Panc1 (cell line): ENCODE results near the gene ARHGEF38. TPM values are rescaled to one million over a fixed set of nuclear protein-coding genes. Genes with fewer than 3 reads are reported as not detected.
"Not testable (repeated sequence)": the region's sequence is repeated elsewhere in the genome, so short reads cannot be mapped to it uniquely, and the experiment has no call there.

ENCODE experiments used
- ATAC-seq: fragments of 200-7000 bp; cut with Tn5 transposase; 2 replicates; pipeline ENCODE4 v1.9.1; 2020; ENCODE audit warnings: mild to moderate bottlenecking, moderate library complexity
- BruUV-seq: library from RNA; stranded (reverse); fragments of 400-500 nt; replicated peaks from 2 replicates; lab custom pipeline; 2021; lab: Mats Ljungman, UMichigan
- CTCF ChIA-PET: fragments of 300-600 bp; sonication (Branson Sonifier 250); formaldehyde crosslinking; loops from one replicate; lab custom pipeline; 2022; ENCODE audit warnings: antibody characterized with exemption; lab: Charles Lee
- POLR2A ChIA-PET: fragments of 300-600 bp; sonication (Branson Sonifier 250); formaldehyde crosslinking; loops from one replicate; lab custom pipeline; 2022; ENCODE audit warnings: antibody characterized with exemption; lab: Charles Lee
- DNase-seq: peaks from one replicate; pipeline ENCODE4 v3.0.0-alpha.2; 2010; ENCODE audit warnings: low read depth, low spot score
- H3K27ac ChIP-seq: 2 replicates; pipeline ENCODE4 v1.5.1; 2011; ENCODE audit warnings: mild to moderate bottlenecking, low read length, inconsistent platforms
- H3K27me3 ChIP-seq: fragments of 200-500 bp; sonication (Bioruptor generic); 2 replicates; pipeline ENCODE4 v1.6.0; 2014; ENCODE audit warnings: low read length, inconsistent platforms; ENCODE audit not compliant: control insufficient read depth, insufficient read depth
- H3K36me3 ChIP-seq: fragments of 200-500 bp; sonication (Bioruptor generic); 2 replicates; pipeline ENCODE4 v1.5.1; 2014; ENCODE audit warnings: inconsistent platforms, mild to moderate bottlenecking, low read length, moderate library complexity; ENCODE audit not compliant: control insufficient read depth, insufficient read depth
- H3K4me1 ChIP-seq: 2 replicates; pipeline ENCODE4 v1.5.1; 2011; ENCODE audit warnings: inconsistent platforms, mild to moderate bottlenecking, low read length, moderate library complexity; ENCODE audit not compliant: control insufficient read depth, insufficient read depth
- H3K4me3 ChIP-seq, 2 experiments: 2 replicates each; pipeline ENCODE4 v1.5.1; 2011 to 2012; ENCODE audit warnings: low read depth in 2 of 2, low read length in 2 of 2, mild to moderate bottlenecking in 2 of 2, inconsistent platforms in 1 of 2, moderate library complexity in 1 of 2
- H3K9me3 ChIP-seq: fragments of 200-500 bp; sonication (Bioruptor generic); 2 replicates; pipeline ENCODE4 v1.5.1; 2014; ENCODE audit warnings: low read depth, mild to moderate bottlenecking, inconsistent platforms, low read length, moderate library complexity; ENCODE audit not compliant: control insufficient read depth, insufficient read depth
- POLR2AphosphoS5 ChIP-seq: IDR thresholded peaks from 2 replicates; pipeline ENCODE4 v1.6.1; 2012; ENCODE audit warnings: mild to moderate bottlenecking, low read depth, low read length, moderate library complexity
- REST ChIP-seq, 2 experiments: IDR thresholded peaks; 2 replicates each; pipeline ENCODE4 v1.6.1; 2011 to 2012; ENCODE audit warnings: low read depth in 2 of 2, control low read depth in 1 of 2, low read length in 1 of 2, mild to moderate bottlenecking in 1 of 2, moderate library complexity in 1 of 2; ENCODE audit not compliant: insufficient read depth in 1 of 2
- SIN3A ChIP-seq: IDR thresholded peaks from 2 replicates; pipeline ENCODE4 v1.6.1; 2012; ENCODE audit warnings: low read depth, mild to moderate bottlenecking, low read length, moderate library complexity, borderline replicate concordance; ENCODE audit not compliant: insufficient read depth
- TCF7L2 ChIP-seq: IDR thresholded peaks from 2 replicates; pipeline ENCODE4 v1.6.1; 2011; ENCODE audit warnings: mild to moderate bottlenecking, low read depth, low read length, inconsistent platforms
- in situ Hi-C: cut with HindIII; loops from 2 replicates; pipeline ENCODE4 v1.10.0; 2016; ENCODE audit warnings: low sequenced_read_pairs, low pct_unique_long_range_greater_than_20kb
- intact Hi-C: fragments of 100-400 bp; cut with micrococcal nuclease; formaldehyde crosslinking; loops from one replicate; pipeline ENCODE4 v1.10.0; 2022; ENCODE audit not compliant: unreplicated experiment
- total RNA-seq: library from RNA; stranded (reverse); gene quantifications from one replicate; pipeline ENCODE4 v1.2.1, GENCODE V29; 2021; ENCODE audit not compliant: unreplicated experiment
- TF ChIP-seq, protein P1 (sequence below): fragments of 450-650 bp; IDR thresholded peaks from 2 replicates; pipeline ENCODE4 v1.5.1; 2017; ENCODE audit warnings: mild to moderate bottlenecking

Gene ARHGEF38
- total RNA-seq, 1 experiment from 2014 or later = not detected

- Histone ChIP-seq H3K36me3 (peaks cover 6% of the 10 kb centered on the region; the same call in 1 of the 2 replicates), H3K9me3 (no peaks in the 10 kb centered on the region), H3K27ac (no peak overlapping the region), H3K4me1 (no peaks in the 10 kb centered on the region), H3K4me3 (no peak overlapping the region), H3K27me3 (no peaks in the 10 kb centered on the region)
- ChIA-PET POLR2A (no interaction called here), CTCF (no interaction called here)
- in situ Hi-C loops (no loop called here), intact Hi-C loops (no loop called here)
- BruUV-seq = no TSS peak
- no peak for DNase-seq
- TF ChIP-seq TCF7L2 = no peak
- no peak for TF ChIP-seq REST (IDR thresholded peaks at IDR 0.05; ENCODE audit: insufficient read depth in 1 of 2, low read depth in 2 of 2, low read length in 1 of 2)
- TF ChIP-seq, protein P1, sequence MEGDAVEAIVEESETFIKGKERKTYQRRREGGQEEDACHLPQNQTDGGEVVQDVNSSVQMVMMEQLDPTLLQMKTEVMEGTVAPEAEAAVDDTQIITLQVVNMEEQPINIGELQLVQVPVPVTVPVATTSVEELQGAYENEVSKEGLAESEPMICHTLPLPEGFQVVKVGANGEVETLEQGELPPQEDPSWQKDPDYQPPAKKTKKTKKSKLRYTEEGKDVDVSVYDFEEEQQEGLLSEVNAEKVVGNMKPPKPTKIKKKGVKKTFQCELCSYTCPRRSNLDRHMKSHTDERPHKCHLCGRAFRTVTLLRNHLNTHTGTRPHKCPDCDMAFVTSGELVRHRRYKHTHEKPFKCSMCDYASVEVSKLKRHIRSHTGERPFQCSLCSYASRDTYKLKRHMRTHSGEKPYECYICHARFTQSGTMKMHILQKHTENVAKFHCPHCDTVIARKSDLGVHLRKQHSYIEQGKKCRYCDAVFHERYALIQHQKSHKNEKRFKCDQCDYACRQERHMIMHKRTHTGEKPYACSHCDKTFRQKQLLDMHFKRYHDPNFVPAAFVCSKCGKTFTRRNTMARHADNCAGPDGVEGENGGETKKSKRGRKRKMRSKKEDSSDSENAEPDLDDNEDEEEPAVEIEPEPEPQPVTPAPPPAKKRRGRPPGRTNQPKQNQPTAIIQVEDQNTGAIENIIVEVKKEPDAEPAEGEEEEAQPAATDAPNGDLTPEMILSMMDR = no peak
- no peak for TF ChIP-seq SIN3A
- no peak for TF ChIP-seq POLR2AphosphoS5
- no peak for ATAC-seq
Measured at GRCh38 chr4:105686571-105686970, 134.2 kb downstream of the ARHGEF38 start.

DNA sequence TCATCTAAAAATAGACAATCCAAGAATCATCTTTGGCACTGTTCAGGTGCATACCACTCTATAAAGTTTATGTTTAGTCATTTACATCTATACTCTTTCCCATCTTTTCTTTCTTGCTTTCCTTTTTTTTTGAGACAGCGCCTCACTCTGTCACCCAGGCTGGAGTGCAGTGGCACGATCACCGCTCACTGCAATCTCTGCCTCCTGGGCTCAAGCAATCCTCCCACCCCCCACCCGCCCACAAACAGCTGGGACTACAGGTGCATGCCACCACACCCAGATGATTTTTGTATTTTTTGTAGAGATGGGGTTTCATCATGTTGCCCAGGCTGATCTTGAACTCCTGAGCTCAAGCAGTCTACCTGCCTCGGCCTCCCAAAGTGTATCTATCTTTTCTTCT lies 142.4 kb downstream of the ARHGEF38 start:
- BruUV-seq, DNase-seq, H3K27ac ChIP-seq, ATAC-seq, in situ Hi-C loops, H3K4me1 ChIP-seq, H3K27me3 ChIP-seq, CTCF ChIA-PET, POLR2A ChIA-PET, intact Hi-C loops, H3K4me3 ChIP-seq, H3K9me3 ChIP-seq: not testable (repeated sequence)
- H3K36me3 ChIP-seq = peaks cover 10% of the 10 kb centered on the region

GRCh38 chr4:105695832-105696231 lies 143.4 kb downstream of the ARHGEF38 start:
- H3K27me3 ChIP-seq, DNase-seq, intact Hi-C loops, H3K4me3 ChIP-seq, H3K9me3 ChIP-seq, H3K27ac ChIP-seq, in situ Hi-C loops, BruUV-seq, ATAC-seq, H3K4me1 ChIP-seq, CTCF ChIA-PET: not testable (repeated sequence)
- H3K36me3 ChIP-seq = peaks cover 10% of the 10 kb centered on the region
- POLR2A ChIA-PET = interaction anchor here (0.5 kb wide), 1 partner anchor 620 kb away, joined by 3 read pairs; the partner anchor contains the start of gene TBCK
